GM21447 (cell line): ENCODE results near the gene PPARG.
"Not testable (repeated sequence)": the region's sequence is repeated elsewhere in the genome, so short reads cannot be mapped to it uniquely, and the experiment has no call there.

ENCODE experiments used
- ATAC-seq: cut with Tn5 transposase; IDR thresholded peaks from one replicate; pipeline ENCODE4 v1.9.1; 2021; ENCODE audit not compliant: unreplicated experiment

Gene PPARG

GRCh38 chr3:12278566-12278965 is 10.3 kb upstream of the PPARG start:
- no peak for ATAC-seq

DNA sequence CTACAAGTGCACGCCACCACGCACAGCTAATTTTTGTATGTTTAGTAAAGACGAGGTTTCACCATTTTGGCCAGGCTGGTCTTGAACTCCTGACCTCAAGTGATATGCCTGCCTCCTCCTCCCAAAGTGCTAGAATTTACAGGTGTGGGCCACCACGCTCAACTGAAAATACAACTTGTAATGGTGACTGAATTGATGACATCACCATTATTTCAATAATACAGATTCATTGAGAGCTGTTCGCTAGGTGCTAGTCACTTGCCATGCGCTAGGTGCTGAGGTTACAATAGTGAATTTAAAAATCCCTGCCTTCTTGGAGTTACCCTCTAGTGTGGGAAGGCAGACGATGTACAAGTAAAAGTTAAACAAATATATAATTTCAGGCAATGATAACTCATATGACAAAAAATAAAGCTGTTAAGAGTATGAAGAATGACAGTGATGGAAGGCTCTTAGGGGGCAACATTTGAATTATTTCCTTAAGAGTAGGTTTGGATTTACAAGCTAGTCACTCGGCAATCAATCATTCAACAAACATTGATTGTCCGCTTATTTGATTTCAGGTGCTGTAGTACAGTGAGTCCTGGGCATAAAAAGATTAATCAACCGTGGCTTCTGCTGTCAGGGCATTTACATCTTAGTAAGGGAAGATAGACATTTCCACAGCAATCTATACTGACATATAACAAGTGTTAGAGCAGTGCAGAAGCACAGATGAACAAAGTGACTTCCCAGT is 9.1 kb upstream of the PPARG start:
- no peak for ATAC-seq

GRCh38 chr3:12280357-12280806 is 8.5 kb upstream of the PPARG start:
- ATAC-seq = no peak

DNA sequence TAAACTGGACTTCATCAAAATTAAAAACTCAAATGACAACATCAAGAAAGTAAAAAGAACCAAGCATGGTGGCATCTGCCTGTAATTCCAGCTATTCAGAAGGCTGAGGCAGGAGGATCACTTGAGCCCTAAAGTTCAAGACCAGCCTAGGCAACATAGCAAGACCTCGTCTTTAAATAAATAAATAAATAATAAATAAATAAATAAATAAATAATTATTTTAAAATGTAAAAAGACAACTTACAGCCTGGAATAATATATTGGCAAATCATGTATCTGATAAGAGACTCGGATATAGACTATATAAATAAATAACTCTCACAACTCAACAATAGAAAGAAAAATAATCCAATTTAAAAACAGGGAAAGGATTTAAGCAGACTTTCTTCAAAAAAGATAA is 4.3 kb upstream of the PPARG start:
- no peak for ATAC-seq

- no peak for ATAC-seq
These were observed 3.8 kb upstream of the PPARG start for GRCh38 chr3:12285003-12285555.

- ATAC-seq = not testable (repeated sequence)
These were observed 3.1 kb upstream of the PPARG start for GRCh38 chr3:12285779-12286178.

DNA sequence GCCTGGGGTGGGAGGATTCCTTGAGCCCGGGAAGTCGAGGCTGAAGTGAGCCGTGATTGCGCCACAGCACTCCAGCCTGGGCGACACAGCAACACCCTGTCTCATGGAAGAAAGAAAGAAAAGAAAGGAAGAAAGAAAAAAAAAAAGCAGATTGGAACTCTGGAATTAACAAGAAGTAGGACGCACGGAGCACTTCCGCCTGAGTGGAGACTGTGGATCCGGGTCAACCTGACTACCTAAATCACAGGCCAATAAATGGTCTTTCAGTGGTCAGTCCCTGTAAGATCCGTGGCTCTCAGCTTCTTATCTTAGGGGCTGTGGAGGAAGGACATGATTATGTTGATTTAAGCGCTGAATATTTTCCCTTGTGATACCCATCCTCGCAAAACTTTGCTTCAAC is 2.4 kb upstream of the PPARG start:
- ATAC-seq = no peak

DNA sequence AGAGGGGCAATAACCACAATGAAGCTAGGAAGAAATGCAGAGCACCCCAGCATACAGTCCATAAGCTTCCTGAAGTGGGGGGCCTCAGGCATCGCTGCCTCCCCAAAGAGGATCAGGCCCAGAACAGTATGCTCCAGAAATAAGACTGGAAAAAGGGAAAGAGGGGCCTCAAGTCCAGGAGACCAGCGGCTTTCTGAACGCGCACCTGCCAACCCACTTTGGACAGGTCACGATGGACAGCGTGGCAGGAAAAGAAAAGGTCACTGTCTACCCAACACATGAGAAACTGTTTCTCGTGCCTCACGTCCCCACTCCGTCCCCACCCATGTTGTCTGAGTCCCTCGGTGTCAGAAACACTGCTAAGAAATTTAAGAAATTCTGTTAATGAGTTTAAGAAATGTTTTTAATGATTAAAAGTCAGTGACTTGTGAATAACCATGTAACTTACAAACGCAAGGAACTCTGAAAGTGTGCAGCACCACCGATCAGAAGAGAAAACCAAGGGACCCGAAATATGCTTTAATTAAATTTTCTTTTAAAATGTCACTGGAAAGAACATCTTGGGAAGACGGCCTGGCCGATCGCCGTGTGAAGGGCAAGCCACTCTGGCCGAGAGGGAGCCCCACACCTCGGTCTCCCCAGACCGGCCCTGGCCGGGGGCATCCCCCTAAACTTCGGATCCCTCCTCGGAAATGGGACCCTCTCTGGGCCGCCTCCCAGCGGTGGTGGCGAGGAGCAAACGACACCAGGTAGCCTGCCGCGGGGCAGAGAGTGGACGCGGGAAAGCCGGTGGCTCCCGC is 1.7 kb upstream of the PPARG start:
- no peak for ATAC-seq

DNA sequence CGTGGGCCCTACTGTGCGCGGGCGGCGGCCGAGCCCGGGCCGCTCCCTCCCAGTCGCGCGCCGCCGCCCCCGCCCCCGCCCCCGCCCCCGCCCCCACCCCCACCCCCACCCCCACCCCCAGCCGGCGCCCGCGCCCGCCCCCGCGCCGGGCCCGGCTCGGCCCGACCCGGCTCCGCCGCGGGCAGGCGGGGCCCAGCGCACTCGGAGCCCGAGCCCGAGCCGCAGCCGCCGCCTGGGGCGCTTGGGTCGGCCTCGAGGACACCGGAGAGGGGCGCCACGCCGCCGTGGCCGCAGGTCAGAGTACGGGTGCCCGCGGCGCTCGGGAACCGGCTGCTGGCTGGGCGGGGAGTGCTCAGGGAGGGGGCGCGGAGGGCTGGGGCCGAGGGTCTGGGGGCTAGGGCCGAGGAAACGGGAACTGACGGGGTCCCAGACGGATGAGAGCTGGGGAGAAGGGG is 1.1 kb upstream of the PPARG start:
- no peak for ATAC-seq

- ATAC-seq = no peak
These were observed 654 bp downstream of the PPARG start for GRCh38 chr3:12289524-12289923.

- ATAC-seq = no peak
These were observed 3.9 kb downstream of the PPARG start for GRCh38 chr3:12292770-12293169.

GRCh38 chr3:12294885-12295580 is 6.2 kb downstream of the PPARG start:
- ATAC-seq = no peak

GRCh38 chr3:12296511-12296910 is 7.6 kb downstream of the PPARG start:
- ATAC-seq = no peak

GRCh38 chr3:12299026-12299425 is 10.2 kb downstream of the PPARG start:
- ATAC-seq = no peak

DNA sequence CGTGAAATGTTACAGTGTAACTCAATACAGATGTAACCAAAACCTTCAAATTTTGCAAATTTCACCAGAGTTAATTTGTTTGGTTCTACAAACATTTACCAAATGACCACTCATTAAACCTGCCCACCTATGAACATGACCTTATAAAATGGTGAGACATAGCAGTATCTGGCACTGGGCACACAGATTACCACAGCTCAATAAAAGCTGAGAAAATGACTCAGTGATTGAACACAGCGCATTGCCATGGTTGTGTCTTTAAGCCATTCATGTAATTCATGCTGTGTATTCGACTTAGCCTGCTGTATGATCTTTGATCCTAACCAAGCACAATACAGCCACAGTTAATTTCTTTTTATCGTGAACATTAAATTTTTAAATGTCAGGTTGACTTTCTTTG is 11.3 kb downstream of the PPARG start:
- no peak for ATAC-seq

DNA sequence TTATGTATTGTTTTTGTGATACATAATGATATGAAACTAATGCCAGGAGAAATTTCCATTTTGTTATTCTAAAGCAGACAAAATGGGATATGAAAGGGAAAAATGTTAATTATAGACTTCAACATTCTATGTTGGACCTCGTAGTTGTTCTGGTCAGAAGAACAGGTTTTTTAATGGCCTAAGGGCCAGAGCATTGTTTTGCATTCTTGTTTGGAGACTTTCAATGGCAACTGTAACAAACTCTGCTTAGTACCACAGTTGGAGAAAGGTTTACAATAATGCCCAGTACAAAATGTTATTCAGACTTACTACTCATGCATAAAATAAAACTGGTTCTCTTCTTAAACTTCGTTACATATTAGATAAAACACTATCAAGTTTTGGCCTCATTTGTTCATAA is 12.2 kb downstream of the PPARG start:
- no peak for ATAC-seq

GRCh38 chr3:12301513-12301912 is 12.6 kb downstream of the PPARG start:
- no peak for ATAC-seq

GRCh38 chr3:12302564-12302963 is 13.7 kb downstream of the PPARG start:
- ATAC-seq = no peak

GRCh38 chr3:12303534-12303933 is 14.7 kb downstream of the PPARG start:
- no peak for ATAC-seq

GRCh38 chr3:12303993-12304392 is 15.1 kb downstream of the PPARG start:
- ATAC-seq = no peak

GRCh38 chr3:12307136-12307535 is 18.3 kb downstream of the PPARG start:
- ATAC-seq = no peak
